T47D (cell line): ENCODE measurements around the gene COA1.
"Not testable (repeated sequence)": the region's sequence is repeated elsewhere in the genome, so short reads cannot be mapped to it uniquely, and the experiment has no call there.

Source experiments
- DNase-seq, 2 experiments: peaks; one replicate each; pipeline versions ENCODE4 v3.0.0 to v3.0.0-alpha.2; 2011 to 2012; ENCODE audit warnings: low read depth in 1 of 2, low spot score in 1 of 2
- JUND ChIP-seq: IDR thresholded peaks from 2 replicates; pipeline ENCODE4 v1.6.1; 2012; ENCODE audit warnings: low read depth
- in situ Hi-C: cut with HindIII; loops from 2 replicates; pipeline ENCODE4 v1.10.0; 2016; ENCODE audit warnings: low sequenced_read_pairs, low pct_unique_long_range_greater_than_20kb

Gene COA1

GRCh38 chr7:43754596-43754995 lies 25.3 kb upstream of the COA1 start:
- no peak for TF ChIP-seq JUND
- no peak for DNase-seq
- in situ Hi-C loops: no loop called here

DNA sequence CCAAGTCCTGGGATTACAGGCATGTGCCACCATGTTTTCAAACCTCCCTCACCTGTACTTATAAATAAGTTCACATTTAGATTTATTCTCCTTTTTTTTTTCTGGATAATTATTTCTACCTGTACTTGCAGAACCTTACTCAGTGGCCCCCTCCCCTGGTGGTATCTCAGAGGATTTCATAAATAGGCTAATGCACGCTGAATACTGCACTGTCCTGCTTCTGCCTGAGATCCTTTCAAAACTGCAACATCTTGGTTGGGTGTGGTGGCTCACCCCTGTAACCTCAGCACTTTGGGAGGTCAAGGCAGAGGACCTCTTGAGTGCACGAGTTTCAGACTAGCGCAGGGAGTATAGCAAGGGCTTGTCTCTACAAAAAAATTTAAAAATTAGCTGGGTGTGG lies 24.5 kb upstream of the COA1 start:
- TF ChIP-seq JUND: no peak
- no peak for DNase-seq
- in situ Hi-C loops: no loop called here

DNA sequence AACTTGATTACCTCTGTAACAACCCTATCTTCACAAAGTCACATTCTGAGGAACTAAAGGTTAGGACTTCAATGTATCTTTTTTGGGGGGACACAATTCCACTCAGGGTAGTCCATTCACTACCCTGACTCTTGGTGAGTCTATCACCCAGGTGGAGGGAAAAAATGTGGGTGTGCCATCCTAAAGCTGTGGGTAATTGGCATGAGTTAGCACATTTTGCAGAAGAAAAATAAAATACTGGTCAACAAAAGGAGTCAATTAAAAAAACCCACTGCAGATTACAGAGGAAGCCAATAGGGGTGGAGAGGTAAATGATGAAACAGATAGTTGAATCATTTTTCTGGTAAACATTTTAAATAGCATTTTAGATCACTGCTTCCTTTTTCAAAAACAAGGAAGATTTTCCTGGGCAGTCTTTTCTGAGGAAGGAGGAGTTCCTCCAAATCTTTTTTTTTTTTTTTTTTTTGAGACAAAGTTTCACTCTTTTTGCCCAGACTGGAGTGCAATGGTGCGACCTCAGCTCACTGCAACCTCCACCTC lies 24.0 kb upstream of the COA1 start:
- in situ Hi-C loops: no loop called here
- DNase-seq: no peak
- no peak for TF ChIP-seq JUND

- no peak for TF ChIP-seq JUND
- in situ Hi-C loops: no loop called here
- DNase-seq: no peak
These were observed 23.1 kb upstream of the COA1 start for GRCh38 chr7:43752411-43752810.

DNA sequence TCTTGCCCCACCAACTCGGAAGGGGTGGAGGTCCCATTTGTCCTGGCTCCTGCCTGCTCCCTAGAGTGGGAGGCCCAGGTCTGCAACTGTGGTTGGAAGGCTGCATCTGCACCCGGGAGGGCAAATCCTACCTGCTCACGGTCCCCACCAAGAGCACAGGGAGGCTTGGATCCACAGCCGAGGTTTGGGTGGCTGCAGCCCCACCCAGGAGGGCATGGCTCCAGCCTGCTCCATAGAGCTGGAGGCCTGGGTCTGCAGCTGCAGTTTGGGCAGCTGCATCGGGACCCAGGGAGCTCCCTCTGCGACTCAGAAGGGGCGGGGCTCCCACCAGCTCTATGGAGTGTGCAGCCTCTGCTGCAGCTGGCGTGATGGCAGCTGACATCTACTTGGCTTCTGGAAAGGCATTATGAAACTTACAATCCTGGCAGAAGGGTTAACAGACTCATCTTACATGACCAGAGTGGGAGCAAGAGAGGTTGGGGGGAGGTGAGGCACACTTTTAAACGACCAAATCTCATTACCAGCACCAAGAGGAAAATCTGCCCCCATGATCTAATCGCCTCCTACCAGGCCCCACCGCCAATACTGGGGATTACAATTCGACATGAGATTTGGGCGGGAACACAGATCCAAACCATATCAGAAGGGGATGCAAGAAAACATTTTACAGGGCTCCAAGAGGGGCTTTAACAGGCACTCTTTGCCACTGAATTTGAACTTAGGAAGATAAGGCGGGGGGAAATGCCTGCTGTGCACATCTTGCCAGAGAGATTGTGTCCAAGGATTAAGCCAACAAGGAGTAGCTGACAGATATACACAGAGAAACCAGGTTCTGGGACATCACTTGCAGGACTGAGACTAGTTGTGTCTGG lies 20.9 kb upstream of the COA1 start:
- TF ChIP-seq JUND: no peak
- in situ Hi-C loops: no loop called here
- DNase-seq: no peak

GRCh38 chr7:43749383-43749940 lies 20.1 kb upstream of the COA1 start:
- no peak for TF ChIP-seq JUND
- in situ Hi-C loops: no loop called here
- no peak for DNase-seq

DNA sequence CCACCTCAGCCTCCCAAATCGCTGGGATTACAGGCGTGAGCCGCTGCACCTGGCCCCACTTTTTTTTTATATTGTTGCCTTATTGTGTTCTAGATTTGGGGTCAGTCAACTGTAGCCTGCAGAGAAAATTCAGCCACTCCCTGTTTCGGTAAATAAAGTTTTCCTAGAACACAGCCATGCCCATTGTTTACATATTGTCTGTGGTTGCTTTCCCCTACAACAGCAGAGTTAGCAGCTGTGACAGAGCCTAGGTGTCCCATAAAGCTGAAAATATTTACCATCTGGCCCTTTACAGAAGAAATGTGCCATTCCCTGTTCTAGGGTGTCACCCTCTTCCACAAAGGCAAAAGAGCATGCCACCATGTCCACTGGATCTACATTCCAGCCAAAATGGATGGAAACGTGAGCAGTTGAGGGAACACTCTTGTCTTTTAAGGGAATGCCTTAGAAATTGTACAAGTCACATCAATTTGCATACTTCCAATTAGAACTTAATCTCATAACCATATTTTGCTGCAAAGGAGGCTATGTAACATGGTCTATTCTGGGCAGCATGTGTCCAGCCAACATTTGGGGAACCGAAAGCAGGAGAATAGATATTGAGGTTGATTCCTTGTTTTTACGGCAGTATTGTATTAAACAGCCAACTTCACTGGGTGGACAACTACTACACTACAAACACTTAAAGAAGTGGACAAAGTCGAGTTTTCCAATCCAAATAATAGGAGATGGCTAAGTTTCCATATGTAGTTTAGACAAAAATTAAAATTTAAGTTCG lies 18.2 kb upstream of the COA1 start:
- in situ Hi-C loops: no loop called here
- DNase-seq: no peak
- TF ChIP-seq JUND: no peak

- DNase-seq: no peak
- in situ Hi-C loops: no loop called here
- no peak for TF ChIP-seq JUND
These were observed 13.4 kb upstream of the COA1 start for GRCh38 chr7:43742692-43743091.

- TF ChIP-seq JUND: no peak
- in situ Hi-C loops: no loop called here
- no peak for DNase-seq
These were observed 8.3 kb upstream of the COA1 start for GRCh38 chr7:43737467-43738127.

GRCh38 chr7:43735802-43736603 lies 6.7 kb upstream of the COA1 start:
- no peak for DNase-seq
- no peak for TF ChIP-seq JUND
- in situ Hi-C loops: no loop called here

- TF ChIP-seq JUND: no peak
- no peak for DNase-seq
- in situ Hi-C loops: no loop called here
These were observed 6.1 kb upstream of the COA1 start for GRCh38 chr7:43735403-43735801.

DNA sequence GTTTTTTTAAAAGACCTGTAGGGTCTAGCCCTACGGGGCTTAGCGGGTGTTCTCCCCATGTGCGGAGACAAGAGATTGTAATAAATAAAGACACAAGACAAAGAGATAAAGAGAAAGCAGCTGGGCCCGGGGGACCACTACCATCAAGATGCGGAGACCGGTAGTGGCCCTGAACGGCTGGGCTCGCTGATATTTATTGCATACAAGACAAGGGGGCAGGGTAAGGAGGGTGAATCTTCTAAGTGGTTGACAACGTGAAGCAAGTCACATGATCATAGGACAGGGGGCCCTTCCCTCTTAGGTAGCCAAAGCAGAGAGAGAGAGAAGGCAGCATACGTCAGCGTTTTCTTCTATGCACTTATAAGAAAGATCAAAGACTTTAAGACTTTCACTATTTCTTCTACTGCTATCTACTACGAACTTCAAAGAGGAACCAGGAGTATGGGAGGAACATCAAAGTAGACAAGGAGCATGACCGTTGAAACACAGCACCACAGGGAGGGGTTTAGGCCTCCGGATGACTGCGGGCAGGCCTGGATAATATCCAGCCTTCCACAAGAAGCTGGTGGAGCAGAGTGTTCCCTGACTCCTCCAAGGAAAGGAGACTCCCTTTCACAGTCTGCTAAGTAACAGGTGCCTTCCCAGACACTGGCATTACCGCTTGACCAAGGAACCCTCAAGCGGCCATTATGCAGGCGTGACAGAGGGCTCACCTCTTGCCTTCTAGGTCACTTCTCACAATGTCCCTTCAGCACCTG lies 5.4 kb upstream of the COA1 start:
- in situ Hi-C loops, DNase-seq: not testable (repeated sequence)

DNA sequence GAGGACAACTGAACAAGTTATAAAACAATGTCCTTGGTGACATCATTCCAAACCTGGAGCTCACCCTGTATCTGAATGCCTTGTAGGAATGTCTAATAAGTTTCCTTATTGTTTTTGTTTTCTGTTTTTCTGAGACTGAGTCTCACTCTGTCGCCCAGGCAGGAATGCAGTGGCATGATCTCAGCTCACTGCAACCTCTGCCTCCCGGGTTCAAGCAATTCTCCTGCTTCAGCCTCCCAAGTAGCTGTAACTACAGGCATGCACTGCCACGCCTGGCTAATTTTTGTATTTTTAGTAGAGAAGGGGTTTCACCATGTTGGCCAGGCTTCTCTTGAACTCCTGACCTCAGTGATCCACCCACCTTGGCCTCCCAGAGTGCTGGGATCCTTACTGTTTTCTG lies 2.2 kb upstream of the COA1 start:
- in situ Hi-C loops, DNase-seq: not testable (repeated sequence)
